Measurements from ENCODE around the gene TEAD1.

DNA sequence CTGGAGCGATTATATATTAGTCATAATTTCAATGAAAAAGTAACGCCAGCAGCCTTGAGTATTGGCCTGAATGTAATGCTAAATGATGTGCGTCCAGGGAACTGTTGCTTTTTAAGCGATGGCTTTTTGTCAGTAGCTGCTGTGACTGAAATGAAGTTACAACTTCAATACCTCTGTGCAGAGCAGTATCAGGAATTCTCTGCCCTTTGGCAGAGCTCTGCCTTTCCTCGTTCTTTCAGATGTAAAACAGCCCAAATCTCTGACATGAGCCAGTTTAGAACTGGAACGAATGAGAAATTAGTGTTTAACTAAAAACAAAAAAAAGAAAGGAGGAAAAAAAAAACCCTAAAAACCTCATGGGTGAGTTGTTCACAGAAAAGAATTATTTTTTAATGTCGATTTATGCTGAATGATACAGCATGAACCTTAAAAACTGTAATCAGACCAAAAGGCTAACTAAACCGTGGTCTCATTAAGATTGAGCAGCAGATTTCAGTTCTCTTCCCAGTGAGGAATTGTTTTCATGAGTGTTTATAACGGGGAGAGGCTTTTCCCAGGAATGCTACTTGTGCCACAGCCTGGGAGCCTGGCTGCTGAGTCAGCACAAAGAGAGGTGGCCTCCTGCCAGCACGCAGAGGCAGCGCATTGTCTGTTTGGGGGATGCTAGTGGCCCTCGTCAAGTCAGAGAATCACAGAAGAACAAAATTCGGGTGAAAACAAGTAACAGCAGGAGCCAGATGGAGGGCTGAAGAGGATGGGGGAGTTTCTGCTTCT lies 188.7 kb downstream of the TEAD1 start:
- no peak for TF ChIP-seq EZH2 (optimal IDR thresholded peaks at IDR 0.05; ENCODE audit: low read depth, low read length)
- TF ChIP-seq, protein P1, sequence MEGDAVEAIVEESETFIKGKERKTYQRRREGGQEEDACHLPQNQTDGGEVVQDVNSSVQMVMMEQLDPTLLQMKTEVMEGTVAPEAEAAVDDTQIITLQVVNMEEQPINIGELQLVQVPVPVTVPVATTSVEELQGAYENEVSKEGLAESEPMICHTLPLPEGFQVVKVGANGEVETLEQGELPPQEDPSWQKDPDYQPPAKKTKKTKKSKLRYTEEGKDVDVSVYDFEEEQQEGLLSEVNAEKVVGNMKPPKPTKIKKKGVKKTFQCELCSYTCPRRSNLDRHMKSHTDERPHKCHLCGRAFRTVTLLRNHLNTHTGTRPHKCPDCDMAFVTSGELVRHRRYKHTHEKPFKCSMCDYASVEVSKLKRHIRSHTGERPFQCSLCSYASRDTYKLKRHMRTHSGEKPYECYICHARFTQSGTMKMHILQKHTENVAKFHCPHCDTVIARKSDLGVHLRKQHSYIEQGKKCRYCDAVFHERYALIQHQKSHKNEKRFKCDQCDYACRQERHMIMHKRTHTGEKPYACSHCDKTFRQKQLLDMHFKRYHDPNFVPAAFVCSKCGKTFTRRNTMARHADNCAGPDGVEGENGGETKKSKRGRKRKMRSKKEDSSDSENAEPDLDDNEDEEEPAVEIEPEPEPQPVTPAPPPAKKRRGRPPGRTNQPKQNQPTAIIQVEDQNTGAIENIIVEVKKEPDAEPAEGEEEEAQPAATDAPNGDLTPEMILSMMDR (IDR thresholded peaks at IDR 0.05; ENCODE audit: low read length), result no peak
